ENCODE data around the gene CCDC15. TPM values are rescaled to one million over a fixed set of nuclear protein-coding genes. Genes with fewer than 3 reads are reported as not detected.
"Not testable (repeated sequence)": the region's sequence is repeated elsewhere in the genome, so short reads cannot be mapped to it uniquely, and the experiment has no call there.

The CCDC15 gene
- total and polyA plus RNA-seq, 2 of the 4 experiments (the other 2 are of a cell fraction): 1.1 to 2.0 TPM

GRCh38 chr11:124961972-124962609 lies 8.1 kb downstream of the CCDC15 start (continued):
- no peak for TF ChIP-seq NFE2L2 (IDR thresholded peaks at IDR 0.05; ENCODE audit: low read depth, low read length)

DNA sequence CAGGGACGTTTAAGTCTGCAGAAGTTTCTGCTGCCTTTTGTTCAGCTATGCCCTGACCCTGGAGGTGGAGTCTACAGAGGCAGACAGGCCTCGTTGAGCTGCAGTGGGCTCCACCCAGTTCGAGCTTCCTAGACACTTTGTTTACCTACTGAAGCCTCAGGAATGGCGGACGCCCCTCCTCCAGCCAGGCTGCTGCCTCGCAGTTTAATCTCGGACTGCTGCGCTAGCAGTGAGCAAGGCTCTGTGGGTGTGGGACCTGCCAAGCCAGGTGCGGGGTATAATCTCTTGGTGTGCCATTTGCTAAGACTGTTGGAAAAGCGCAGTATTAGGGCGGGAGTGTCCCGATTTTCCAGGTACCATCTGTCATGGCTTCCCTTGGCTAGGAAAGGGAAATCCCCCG lies 14.2 kb downstream of the CCDC15 start:
- H2BK5ac ChIP-seq (ENCODE audit: low read depth, low read length, poor library complexity, severe bottlenecking); H2AFZ ChIP-seq (replicated peaks; ENCODE audit: low read length, poor library complexity); H4K8ac ChIP-seq (ENCODE audit: low read depth in 2 of 2, low read length in 2 of 2); H3K9me1 ChIP-seq (ENCODE audit: insufficient read depth, low read length); H3K9me3 ChIP-seq (ENCODE audit: control insufficient read depth, insufficient read depth, low read length); H3K79me1 ChIP-seq (ENCODE audit: low read depth in 1 of 2, low read length in 2 of 2); H2BK20ac ChIP-seq (ENCODE audit: low read depth, low read length); POLR2A ChIA-PET (ENCODE audit: unreplicated experiment); ATAC-seq (ENCODE audit: low read depth); H3K4me3 ChIP-seq (ENCODE audit: insufficient read depth, low read depth, low read length); H3K4ac ChIP-seq (ENCODE audit: low read depth, low read length); H3K56ac ChIP-seq (ENCODE audit: extremely low read depth, insufficient read depth, low read length); H2BK120ac ChIP-seq (ENCODE audit: low read depth, low read length); H4K5ac ChIP-seq (ENCODE audit: low read depth, low read length); dilution Hi-C loops (cut with HindIII; ENCODE audit: low sequenced_read_pairs, unreplicated experiment); H3K27me3 ChIP-seq (ENCODE audit: control insufficient read depth, insufficient read depth, low read length); H2BK15ac ChIP-seq (ENCODE audit: low read depth, low read length); H2AK5ac ChIP-seq (ENCODE audit: low read depth, low read length); H3K4me1 ChIP-seq (ENCODE audit: control insufficient read depth, insufficient read depth, low read length); BruUV-seq (replicated peaks); H2AK9ac ChIP-seq (replicated peaks; ENCODE audit: low read depth, low read length, poor library complexity); H3K4me2 ChIP-seq (ENCODE audit: low read depth, low read length); H3K36me3 ChIP-seq (ENCODE audit: control insufficient read depth, insufficient read depth, low read length); H3K27ac ChIP-seq (ENCODE audit: insufficient read depth, low read length); H3K9ac ChIP-seq (ENCODE audit: low read depth, low read length); H3K14ac ChIP-seq (replicated peaks; ENCODE audit: low read depth, low read length); H4K91ac ChIP-seq (ENCODE audit: insufficient read depth, low read depth, low read length); H3K18ac ChIP-seq (ENCODE audit: low read depth, low read length); H4K20me1 ChIP-seq (ENCODE audit: insufficient read depth, low read length); H3K23ac ChIP-seq (ENCODE audit: low read depth, low read length); DNase-seq: not testable (repeated sequence)
- in situ Hi-C loops (cut with MboI; ENCODE audit: low sequenced_read_pairs): loop anchor here (10.0 kb wide), 1 partner anchor 437 kb away; no protein-coding TSS in a partner anchor
- intact Hi-C loops (cut with micrococcal nuclease): loop anchor here (10.0 kb wide), 1 partner anchor 597 kb away; the partner anchor contains the start of gene EI24
- 68% methylated on average over 3 of the region's 13 CpGs; no CpG with 5 or more reads in 1 of the 2 experiments for WGBS, 2 experiments (ENCODE audit: extremely low coverage in 2 of 2, insufficient read length in 1 of 2)
- CTCF ChIA-PET: interaction anchor here (0.9 kb wide), 1 partner anchor 123 kb away, joined by 3 read pairs; no protein-coding TSS in a partner anchor

Data from IMR-90 (cell line).